Measurements from ENCODE around the gene PTGDS.

GRCh38 chr9:137030006-137030405 is 52.7 kb downstream of the PTGDS start:
- TF ChIP-seq CTCF (IDR thresholded peaks at IDR 0.05): no peak
- no peak for TF ChIP-seq EP300 (IDR thresholded peaks at IDR 0.05)
- no peak for TF ChIP-seq POLR2A (IDR thresholded peaks at IDR 0.05)
